ENCODE data around the gene FLII. TPM values are rescaled to one million over a fixed set of nuclear protein-coding genes. Genes with fewer than 3 reads are reported as not detected.

FLII gene
- total and polyA plus RNA-seq, 5 experiments from 2014 or later: 81.2 to 327 (median 180) TPM

- H3K27ac Mint-ChIP-seq: peak overlapping the region; percentile 86 to 99 (median 94)
- H3K4me3 Mint-ChIP-seq: peak overlapping the region; percentile 93 to 98 (median 96)
- H3K9me3 Mint-ChIP-seq: no peaks in the 10 kb centered on the region
- peak; percentile 18 to 22 for ATAC-seq
- peaks cover 18 to 56% (median 52%) of the 10 kb centered on the region in 4 donors for H3K4me1 Mint-ChIP-seq
- peaks cover 0 to 29% (median 3%) of the 10 kb centered on the region in 3 donors for H3K36me3 Mint-ChIP-seq
- POLR2A ChIA-PET: no interaction called here
- no peaks in the 10 kb centered on the region for H3K27me3 Mint-ChIP-seq
- DNase-seq: peak in 8 of 10 donors; percentile 10 to 72 (median 37)
Observed at GRCh38 chr17:18257982-18258355, 569 bp downstream of the FLII start.

GRCh38 chr17:18257268-18257981, 1.1 kb downstream of the FLII start:
- H3K9me3 Mint-ChIP-seq: no peaks in the 10 kb centered on the region
- POLR2A ChIA-PET: no interaction called here

GRCh38 chr17:18256776-18257175, 1.8 kb downstream of the FLII start:
- ATAC-seq: no peak
- peaks cover 0 to 38% (median 3%) of the 10 kb centered on the region in 3 donors for H3K36me3 Mint-ChIP-seq
- peak overlapping the region in 9 of 10 donors; percentile 29 to 99 (median 71) for H3K27ac Mint-ChIP-seq
- POLR2A ChIA-PET: interaction anchor here (1.0 kb wide), 1 partner anchor 14 kb away, joined by 4 read pairs; no protein-coding TSS in a partner anchor
- peaks cover 13 to 47% (median 42%) of the 10 kb centered on the region in 4 donors for H3K4me1 Mint-ChIP-seq
- peak overlapping the region; percentile 93 to 98 (median 96) for H3K4me3 Mint-ChIP-seq
- H3K27me3 Mint-ChIP-seq: no peaks in the 10 kb centered on the region
- DNase-seq: no peak
- no peaks in the 10 kb centered on the region for H3K9me3 Mint-ChIP-seq

More at GRCh38 chr17:18257268-18257981, 1.1 kb downstream of the FLII start:
- H3K4me3 Mint-ChIP-seq: peak overlapping the region; percentile 93 to 98 (median 96)
- peaks cover 0 to 34% (median 3%) of the 10 kb centered on the region in 3 donors for H3K36me3 Mint-ChIP-seq
- DNase-seq (peak in 1 of 10 donors; percentile 16), ATAC-seq (no peak)
- H3K27me3 Mint-ChIP-seq: no peaks in the 10 kb centered on the region
- H3K27ac Mint-ChIP-seq: peak overlapping the region; percentile 86 to 99 (median 94)
- H3K4me1 Mint-ChIP-seq: peaks cover 17 to 53% (median 48%) of the 10 kb centered on the region in 4 donors

- ATAC-seq: no peak
- Mint-ChIP-seq H3K4me3 (peak overlapping the region in 5 of 10 donors; percentile 18 to 57 (median 36)), H3K27me3 (no peaks in the 10 kb centered on the region), H3K27ac (peak overlapping the region in 5 of 10 donors; percentile 12 to 53 (median 44)), H3K9me3 (no peaks in the 10 kb centered on the region), H3K4me1 (peaks cover 10 to 42% (median 38%) of the 10 kb centered on the region in 4 donors), H3K36me3 (peaks cover 0 to 43% (median 3%) of the 10 kb centered on the region in 3 donors)
- POLR2A ChIA-PET: interaction anchor here (1.0 kb wide), 1 partner anchor 14 kb away, joined by 4 read pairs; no protein-coding TSS in a partner anchor
- no peak for DNase-seq
Observed at GRCh38 chr17:18256351-18256750, 2.2 kb downstream of the FLII start.

GRCh38 chr17:18254888-18255649, 3.5 kb downstream of the FLII start:
- Mint-ChIP-seq H3K4me3 (peak overlapping the region in 2 of 10 donors; percentile 48 to 55), H3K27ac (peak overlapping the region in 3 of 10 donors; percentile 40 to 69 (median 53)), H3K4me1 (peaks cover 8 to 40% (median 31%) of the 10 kb centered on the region in 4 donors), H3K9me3 (no peaks in the 10 kb centered on the region), H3K36me3 (peaks cover 0 to 55% (median 7%) of the 10 kb centered on the region in 3 donors), H3K27me3 (no peaks in the 10 kb centered on the region)
- POLR2A ChIA-PET: no interaction called here
- no peak for ATAC-seq
- no peak for DNase-seq

- no peaks in the 10 kb centered on the region for H3K27me3 Mint-ChIP-seq
- H3K9me3 Mint-ChIP-seq: no peaks in the 10 kb centered on the region
- H3K27ac Mint-ChIP-seq: peak overlapping the region in 1 of 10 donors; percentile 62
- POLR2A ChIA-PET: interaction anchor here (0.6 kb wide), 1 partner anchor 264 kb away, joined by 3 read pairs; no protein-coding TSS in a partner anchor
- no peak for ATAC-seq
- peak overlapping the region in 1 of 10 donors; percentile 51 for H3K4me3 Mint-ChIP-seq
- no peak for DNase-seq
- peaks cover 0 to 63% (median 7%) of the 10 kb centered on the region in 3 donors for H3K36me3 Mint-ChIP-seq
- H3K4me1 Mint-ChIP-seq: peaks cover 6 to 34% (median 25%) of the 10 kb centered on the region in 4 donors
Observed at GRCh38 chr17:18253947-18254821, 4.4 kb downstream of the FLII start.

GRCh38 chr17:18253187-18253884, 5.2 kb downstream of the FLII start:
- Mint-ChIP-seq H3K36me3 (peaks cover 0 to 71% (median 7%) of the 10 kb centered on the region in 3 donors), H3K4me1 (peaks cover 8 to 30% (median 24%) of the 10 kb centered on the region in 4 donors), H3K9me3 (no peaks in the 10 kb centered on the region), H3K4me3 (no peak overlapping the region), H3K27me3 (no peaks in the 10 kb centered on the region), H3K27ac (no peak overlapping the region)
- DNase-seq (no peak), ATAC-seq (no peak)
- POLR2A ChIA-PET: no interaction called here

- Mint-ChIP-seq H3K27ac (peak overlapping the region in 1 of 10 donors; percentile 24), H3K4me3 (no peak overlapping the region), H3K36me3 (peaks cover 0 to 78% (median 11%) of the 10 kb centered on the region in 3 donors), H3K27me3 (no peaks in the 10 kb centered on the region), H3K4me1 (peaks cover 8 to 25% (median 20%) of the 10 kb centered on the region in 4 donors), H3K9me3 (no peaks in the 10 kb centered on the region)
- DNase-seq (no peak), ATAC-seq (no peak)
- POLR2A ChIA-PET: no interaction called here
Observed at GRCh38 chr17:18252160-18252559, 6.4 kb downstream of the FLII start.

GRCh38 chr17:18251204-18251603, 7.3 kb downstream of the FLII start:
- POLR2A ChIA-PET: interaction anchor here (1.3 kb wide), 1 partner anchor 32 kb away, joined by 3 read pairs; no protein-coding TSS in a partner anchor
- no peaks in the 10 kb centered on the region for H3K9me3 Mint-ChIP-seq
- peaks cover 5 to 16% (median 12%) of the 10 kb centered on the region in 4 donors for H3K4me1 Mint-ChIP-seq
- ATAC-seq: no peak
- no peak overlapping the region for H3K27ac Mint-ChIP-seq
- DNase-seq: no peak
- no peak overlapping the region for H3K4me3 Mint-ChIP-seq
- H3K27me3 Mint-ChIP-seq: no peaks in the 10 kb centered on the region
- H3K36me3 Mint-ChIP-seq: peaks cover 0 to 82% (median 12%) of the 10 kb centered on the region in 3 donors

- Mint-ChIP-seq H3K27me3 (no peaks in the 10 kb centered on the region), H3K4me1 (peaks cover 4 to 11% (median 8%) of the 10 kb centered on the region in 4 donors), H3K9me3 (no peaks in the 10 kb centered on the region), H3K36me3 (peaks cover 0 to 81% (median 12%) of the 10 kb centered on the region in 3 donors), H3K4me3 (no peak overlapping the region), H3K27ac (peak overlapping the region in 1 of 10 donors; percentile 69)
- POLR2A ChIA-PET: interaction anchor here (1.3 kb wide), 1 partner anchor 32 kb away, joined by 3 read pairs; no protein-coding TSS in a partner anchor
- ATAC-seq: no peak
- DNase-seq: no peak
Observed at GRCh38 chr17:18250708-18251107, 7.8 kb downstream of the FLII start.

- H3K27ac Mint-ChIP-seq: no peak overlapping the region
- DNase-seq (no peak), ATAC-seq (no peak)
- peaks cover 0 to 82% (median 12%) of the 10 kb centered on the region in 3 donors for H3K36me3 Mint-ChIP-seq
- H3K4me3 Mint-ChIP-seq: no peak overlapping the region
- H3K9me3 Mint-ChIP-seq: no peaks in the 10 kb centered on the region
- no peaks in the 10 kb centered on the region for H3K27me3 Mint-ChIP-seq
- POLR2A ChIA-PET: interaction anchor here (1.3 kb wide), 1 partner anchor 31 kb away, joined by 3 read pairs; no protein-coding TSS in a partner anchor
- peaks cover 2 to 7% (median 5%) of the 10 kb centered on the region in 4 donors for H3K4me1 Mint-ChIP-seq
Observed at GRCh38 chr17:18250259-18250658, 8.3 kb downstream of the FLII start.

Data from naive thymus-derived CD8-positive, alpha-beta T cell (primary cell).